ENCODE data around the gene TRAF4.
"Not testable (repeated sequence)": the region's sequence is repeated elsewhere in the genome, so short reads cannot be mapped to it uniquely, and the experiment has no call there.

The TRAF4 gene

DNA sequence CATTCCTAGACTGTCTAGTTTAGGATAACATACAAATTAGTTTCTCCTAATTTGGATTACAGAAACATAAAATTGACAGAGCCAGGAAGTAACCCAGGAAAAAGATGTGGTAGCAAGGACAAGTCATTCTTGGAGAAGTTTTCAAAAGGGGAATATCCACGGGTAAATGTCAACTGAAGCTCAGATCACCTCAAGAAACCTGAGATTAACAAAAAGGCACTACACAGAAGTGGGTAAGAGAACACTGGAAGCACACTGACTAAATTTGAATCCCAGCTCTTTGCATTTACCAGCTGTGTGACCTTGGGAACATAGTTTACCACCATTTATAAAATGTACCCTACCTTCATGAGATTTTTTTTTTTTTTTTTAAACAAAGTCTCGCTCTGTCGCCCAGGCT is 39.4 kb downstream of the TRAF4 start:
- no peak for DNase-seq (ENCODE audit: low read depth)

DNA sequence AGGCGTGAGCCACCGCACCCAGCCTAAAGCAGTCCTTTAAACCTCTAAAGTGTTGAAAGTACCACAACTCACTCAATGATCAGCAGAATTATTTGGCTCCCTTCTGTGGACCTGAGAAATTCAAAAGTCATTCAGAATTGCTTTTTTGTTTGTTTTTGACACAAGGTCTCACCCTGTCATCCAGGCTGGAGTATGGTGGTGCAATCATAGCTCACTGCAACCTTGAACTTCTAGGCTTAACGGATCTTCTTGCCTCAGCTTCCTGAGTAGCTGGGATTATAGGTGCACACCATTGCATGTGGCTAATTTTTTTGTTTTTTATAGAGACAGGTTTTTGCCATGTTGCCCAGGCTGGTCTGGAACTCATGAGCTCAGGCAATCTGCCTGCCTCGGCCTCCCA is 44.3 kb downstream of the TRAF4 start:
- DNase-seq (ENCODE audit: low read depth): no peak

DNA sequence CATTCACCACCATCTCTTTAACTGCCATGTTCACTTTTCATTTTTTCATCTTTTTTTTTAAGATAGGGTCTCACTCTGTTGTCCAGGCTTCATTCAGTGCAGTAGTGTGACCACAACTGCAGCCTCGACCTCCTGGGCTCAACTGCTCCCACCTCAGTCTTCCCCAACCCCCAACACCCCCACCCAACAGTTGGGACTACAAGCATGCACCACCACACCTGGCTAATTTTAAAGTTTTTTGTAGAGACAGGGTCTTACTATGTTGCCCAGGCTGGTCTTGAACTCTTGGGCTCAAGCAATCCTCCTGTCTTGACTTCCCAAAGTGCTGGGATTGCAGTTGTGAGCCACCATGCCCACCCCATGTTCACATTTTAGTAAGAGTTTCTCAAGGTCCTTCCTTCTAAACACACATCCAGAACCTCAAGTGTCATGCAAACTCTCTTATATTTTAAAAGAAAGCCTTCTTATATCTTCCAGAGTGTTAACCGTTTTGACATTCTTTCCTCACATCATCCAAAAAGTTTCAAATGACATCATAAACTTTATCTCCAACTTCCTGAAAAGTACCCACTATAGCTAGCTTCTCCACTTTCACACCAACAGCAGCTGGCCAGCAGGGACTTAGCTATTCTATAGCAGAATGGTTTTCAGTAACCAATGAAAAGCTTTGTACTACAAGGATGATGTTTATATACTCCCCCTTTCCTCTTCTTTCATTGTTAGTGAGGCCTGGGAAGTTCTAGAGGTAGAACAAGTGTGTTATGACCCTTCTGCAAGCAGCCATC is 49.3 kb downstream of the TRAF4 start:
- no peak for DNase-seq (ENCODE audit: low read depth)

DNA sequence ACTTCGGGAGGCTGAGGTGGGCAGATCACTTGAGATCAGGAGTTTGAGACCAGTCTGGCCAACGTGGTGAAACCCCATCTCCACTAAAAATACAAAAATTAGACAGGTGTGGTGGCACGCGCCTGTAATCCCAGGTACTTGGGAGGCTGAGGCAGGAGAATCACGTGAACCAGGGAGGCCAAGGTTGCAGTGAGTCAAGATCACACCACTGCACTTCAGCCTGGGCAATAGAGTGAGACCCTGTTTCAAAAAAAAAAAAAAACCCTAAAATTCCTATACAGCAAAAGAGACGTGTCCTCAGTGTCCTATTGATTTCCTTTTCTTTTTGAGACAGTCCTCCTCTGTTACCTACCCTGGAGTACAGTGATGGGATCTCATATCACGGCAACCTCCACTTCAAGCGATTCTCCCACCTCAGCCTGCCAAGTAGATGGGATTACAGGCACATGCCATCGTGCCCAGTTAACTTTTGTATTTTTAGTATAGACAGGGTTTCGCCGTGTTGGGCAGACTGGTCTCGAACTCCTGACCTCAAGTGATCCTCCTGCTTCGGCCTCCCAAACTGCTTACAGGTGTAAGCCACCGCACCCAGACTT is 51.1 kb downstream of the TRAF4 start:
- DNase-seq (ENCODE audit: low read depth): not testable (repeated sequence)

DNA sequence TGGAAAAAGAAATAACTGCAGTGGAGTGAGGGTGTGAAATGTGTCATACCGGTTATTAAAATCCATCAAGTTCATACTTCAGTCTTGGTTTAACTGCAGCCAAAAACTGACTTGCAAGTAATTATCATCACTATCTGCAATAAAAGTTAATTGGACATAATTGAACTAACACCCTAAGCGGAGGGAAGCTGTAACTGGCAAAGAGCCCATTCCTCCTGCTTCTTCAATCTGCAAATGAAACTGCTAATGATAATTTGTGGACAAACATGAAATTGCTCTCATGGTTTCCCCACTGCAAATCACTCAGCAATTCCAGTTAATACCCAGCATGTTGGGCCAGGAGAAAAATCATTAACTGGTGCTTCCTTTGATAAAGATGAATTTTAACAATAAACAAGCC is 52.3 kb downstream of the TRAF4 start:
- no peak for DNase-seq (ENCODE audit: low read depth)
